ENCODE data around the gene CDK5RAP2. TPM values are rescaled to one million over a fixed set of nuclear protein-coding genes. Genes with fewer than 3 reads are reported as not detected.
A peak's percentile ranks its signal among the peaks of the same experiment; 100 is the strongest.

CDK5RAP2 gene
- total RNA-seq, 6 experiments from 2014 or later, result 25.9 to 61.6 (median 34.7) TPM

DNA sequence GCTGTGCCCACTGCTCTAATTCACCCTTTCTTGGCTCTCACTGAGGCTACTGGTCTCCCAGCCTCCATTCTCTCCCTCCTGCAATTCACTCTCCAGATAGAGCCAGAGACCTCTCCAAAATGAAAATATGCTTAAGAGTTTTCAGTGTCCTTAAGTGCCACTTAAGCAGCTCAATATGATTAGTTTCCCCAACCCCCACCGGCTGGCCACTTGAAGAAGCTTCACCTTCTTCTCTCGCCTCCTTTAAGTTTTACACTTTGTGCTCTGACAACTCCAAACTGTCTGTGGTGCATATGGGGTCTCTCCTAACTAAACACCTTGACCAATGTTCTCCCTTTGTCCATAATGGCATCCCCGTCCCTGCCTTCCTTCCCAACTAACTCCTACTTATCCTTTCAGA, 53.4 kb downstream of the CDK5RAP2 start:
- DNase-seq (no peak), ATAC-seq (no peak)
- peaks cover 0 to 18% (median 4%) of the 10 kb centered on the region in 4 donors for H3K4me1 ChIP-seq
- H3K27ac ChIP-seq, result no peak overlapping the region
- no peak overlapping the region for H3K4me3 ChIP-seq
- 93% methylated on average over 2 of the region's 3 CpGs for WGBS (ENCODE audit: insufficient coverage, low coverage, low lambda C conversion rate, missing lambda C conversion rate)
- no peaks in the 10 kb centered on the region for H3K27me3 ChIP-seq
- peaks cover 0 to 47% (median 16%) of the 10 kb centered on the region in 4 donors for H3K36me3 ChIP-seq
- no peaks in the 10 kb centered on the region for H3K9me3 ChIP-seq
- TF ChIP-seq POLR2A (IDR thresholded peaks at IDR 0.05), result no peak
- no peak for TF ChIP-seq CTCF (IDR thresholded peaks at IDR 0.05)
- intact Hi-C loops (cut with DNase I), result no loop called here

DNA sequence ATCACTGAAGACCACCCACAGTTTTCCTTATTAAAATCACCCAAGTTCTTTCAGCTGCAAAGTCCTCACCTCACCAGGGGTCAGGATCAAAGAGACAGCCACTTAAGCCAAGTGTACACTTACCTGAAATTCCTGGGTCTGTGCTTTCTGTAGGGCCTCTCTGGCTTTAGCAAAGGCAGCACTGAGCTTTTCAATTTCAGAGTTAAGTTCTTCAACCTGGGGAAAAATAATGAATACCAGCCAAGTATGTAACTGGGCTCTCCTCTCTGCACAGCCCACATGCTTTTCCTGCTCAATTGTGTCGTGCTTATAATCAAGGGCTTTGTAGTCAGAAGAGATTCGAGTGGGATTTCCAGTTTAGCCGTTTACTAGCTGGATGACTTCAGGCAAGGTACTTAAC, 55.1 kb downstream of the CDK5RAP2 start:
- TF ChIP-seq CTCF (IDR thresholded peaks at IDR 0.05) (no peak), POLR2A (IDR thresholded peaks at IDR 0.05) (no peak)
- H3K9me3 ChIP-seq, result no peaks in the 10 kb centered on the region
- ATAC-seq, result no peak
- H3K4me1 ChIP-seq, result peaks cover 0 to 18% (median 4%) of the 10 kb centered on the region in 4 donors
- H3K4me3 ChIP-seq, result no peak overlapping the region
- WGBS (ENCODE audit: insufficient coverage, low coverage, low lambda C conversion rate, missing lambda C conversion rate), result 82% methylated on average over 3 of the region's 3 CpGs
- H3K27me3 ChIP-seq, result no peaks in the 10 kb centered on the region
- no peak for DNase-seq
- H3K27ac ChIP-seq, result no peak overlapping the region
- intact Hi-C loops (cut with DNase I), result no loop called here
- H3K36me3 ChIP-seq, result peaks cover 0 to 46% (median 16%) of the 10 kb centered on the region in 4 donors

- Histone ChIP-seq H3K27ac (no peak overlapping the region), H3K4me1 (peaks cover 0 to 18% (median 4%) of the 10 kb centered on the region in 4 donors), H3K9me3 (no peaks in the 10 kb centered on the region), H3K4me3 (no peak overlapping the region), H3K27me3 (no peaks in the 10 kb centered on the region), H3K36me3 (peaks cover 0 to 37% (median 12%) of the 10 kb centered on the region in 4 donors)
- TF ChIP-seq POLR2A (IDR thresholded peaks at IDR 0.05), result no peak
- TF ChIP-seq CTCF (IDR thresholded peaks at IDR 0.05), result no peak
- intact Hi-C loops (cut with DNase I), result no loop called here
- WGBS (ENCODE audit: insufficient coverage, low coverage, low lambda C conversion rate, missing lambda C conversion rate), result 90% methylated on average over 3 of the region's 3 CpGs
- no peak for ATAC-seq
- no peak for DNase-seq
Observed at GRCh38 chr9:120524038-120524437, 55.9 kb downstream of the CDK5RAP2 start.

DNA sequence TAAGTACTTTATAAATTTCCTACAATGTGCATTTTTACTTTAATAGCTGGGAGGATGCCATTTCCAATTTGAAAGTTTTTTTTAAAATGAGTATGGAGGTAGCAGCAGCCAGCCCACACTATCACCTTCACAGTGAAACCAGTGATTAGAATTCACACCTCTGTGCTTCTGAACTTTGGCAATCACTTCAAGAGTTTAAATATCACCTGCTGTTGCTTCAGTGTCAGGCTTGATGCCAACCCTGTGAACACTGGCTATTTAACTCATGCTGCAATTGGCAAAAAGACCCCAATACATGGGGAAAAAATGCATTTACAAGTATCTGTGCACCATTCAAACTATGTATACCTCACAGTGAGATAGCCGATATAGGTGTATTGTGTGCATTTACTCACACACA, 57.4 kb downstream of the CDK5RAP2 start:
- 100% methylated on average over 1 of the region's 1 CpG for WGBS (ENCODE audit: insufficient coverage, low coverage, low lambda C conversion rate, missing lambda C conversion rate)

More for the DNA sequence above, 57.4 kb downstream of the CDK5RAP2 start:
- Histone ChIP-seq H3K4me3 (no peak overlapping the region), H3K36me3 (peaks cover 0 to 29% (median 13%) of the 10 kb centered on the region in 4 donors), H3K27ac (peak overlapping the region in 1 of 3 donors; percentile 38), H3K9me3 (no peaks in the 10 kb centered on the region), H3K27me3 (no peaks in the 10 kb centered on the region), H3K4me1 (peaks cover 0 to 18% (median 4%) of the 10 kb centered on the region in 4 donors)
- TF ChIP-seq POLR2A (IDR thresholded peaks at IDR 0.05), result no peak
- TF ChIP-seq CTCF (IDR thresholded peaks at IDR 0.05), result no peak
- intact Hi-C loops (cut with DNase I), result no loop called here
- ATAC-seq (peak; percentile 58 to 76 (median 72)), DNase-seq (no peak)
